22Rv1 (cell line): ENCODE measurements around the gene ST3GAL3.

ENCODE experiments used
- CTCF ChIP-seq: fragments of 450-650 bp; IDR thresholded peaks from 2 replicates; pipeline ENCODE4 v1.5.1; 2017; ENCODE audit warnings: mild to moderate bottlenecking
- ZFX ChIP-seq: fragments of 450-650 bp; IDR thresholded peaks from 2 replicates; pipeline ENCODE4 v1.6.1; 2017; ENCODE audit warnings: antibody characterized with exemption, borderline replicate concordance

- TF ChIP-seq CTCF (no peak), ZFX (no peak)
Observed at GRCh38 chr1:43913666-43914360, 206.5 kb downstream of the ST3GAL3 start.
